Natural killer cell (primary cell): ENCODE measurements around the gene GAR1. TPM values are rescaled to one million over a fixed set of nuclear protein-coding genes. Genes with fewer than 3 reads are reported as not detected.

ENCODE experiments used
- ATAC-seq, 3 donors: fragments of 150-1000 bp in 2 of 3; fragments of 200-7000 bp in 1 of 3; cut with Tn5 transposase; 1 replicate in 1 of 3; 2 replicates in 2 of 3; pipeline ENCODE4 v1.10.0; 2021; ENCODE audit warnings: mild to moderate bottlenecking in 2 of 3, moderate library complexity in 2 of 3
- DNase-seq, 2 donors: peaks; one replicate each; pipeline versions ENCODE4 v3.0.0 to v3.0.0-alpha.2; 2013 to 2021; ENCODE audit warnings: mixed read lengths in 1 of 2
- H3K27ac ChIP-seq: one replicate; pipeline ENCODE4 v1.5.1; 2013; ENCODE audit warnings: mild to moderate bottlenecking, low read length
- H3K27me3 ChIP-seq: one replicate; pipeline ENCODE4 v1.6.1; 2013; ENCODE audit warnings: low read length; ENCODE audit not compliant: control insufficient read depth, insufficient read depth
- H3K36me3 ChIP-seq: one replicate; pipeline ENCODE4 v1.6.1; 2013; ENCODE audit warnings: low read length; ENCODE audit not compliant: control insufficient read depth, insufficient read depth
- H3K4me1 ChIP-seq: one replicate; pipeline ENCODE4 v1.6.1; 2013; ENCODE audit warnings: low read length; ENCODE audit not compliant: control insufficient read depth, insufficient read depth
- H3K4me3 ChIP-seq: one replicate; pipeline ENCODE4 v1.5.1; 2013; ENCODE audit warnings: low read length
- H3K9me3 ChIP-seq: one replicate; pipeline ENCODE4 v1.6.1; 2013; ENCODE audit warnings: low read length; ENCODE audit not compliant: control insufficient read depth, insufficient read depth
- H3K27ac Mint-ChIP-seq, 2 donors: one replicate each; pipeline ENCODE4 v1.8.0; 2022; ENCODE audit warnings: mild to moderate bottlenecking in 2 of 2, mixed read lengths in 2 of 2, moderate library complexity in 1 of 2
- H3K27me3 Mint-ChIP-seq, 2 donors: one replicate each; pipeline ENCODE4 v1.8.0; 2022; ENCODE audit warnings: low read depth in 2 of 2, mixed read lengths in 2 of 2
- H3K36me3 Mint-ChIP-seq: one replicate; pipeline ENCODE4 v1.8.0; 2022; ENCODE audit warnings: mixed read lengths
- H3K4me1 Mint-ChIP-seq, 2 donors: one replicate each; pipeline ENCODE4 v1.8.0; 2022; ENCODE audit warnings: mixed read lengths in 2 of 2
- H3K4me3 Mint-ChIP-seq: one replicate; pipeline ENCODE4 v1.8.0; 2022; ENCODE audit warnings: mild to moderate bottlenecking, moderate library complexity, mixed read lengths
- H3K9me3 Mint-ChIP-seq, 2 donors: one replicate each; pipeline ENCODE4 v1.8.0; 2022; ENCODE audit warnings: mixed read lengths in 2 of 2
- WGBS: methylation state at CpG from one replicate; pipeline ENCODE4 v1.1.7; 2013; ENCODE audit warnings: missing lambda C conversion rate; ENCODE audit not compliant: insufficient coverage; 5-methylcytosine and 5-hydroxymethylcytosine counted together
- intact Hi-C: fragments of 100-400 bp; cut with micrococcal nuclease; formaldehyde crosslinking; loops from one replicate; pipeline ENCODE4 v1.14.2; 2022
- total RNA-seq, 4 donors: library from RNA; stranded (reverse); fragments of 120-200 nt in 1 of 4; gene quantifications; one replicate each; pipeline versions ENCODE4 v1.2.3 to v1.2.4, GENCODE V29; 2013 to 2022
- TF ChIP-seq, protein P1 (sequence below): fragments of 200-600 bp; IDR thresholded peaks from one replicate; pipeline ENCODE4 v1.8.0; 2022; ENCODE audit warnings: antibody characterized with exemption

GAR1 gene
- total RNA-seq, 3 donors from 2014 or later (not counting 1 experiment from before 2014, with no cell fraction given), result 9.5 to 11.2 (median 9.7) TPM

DNA sequence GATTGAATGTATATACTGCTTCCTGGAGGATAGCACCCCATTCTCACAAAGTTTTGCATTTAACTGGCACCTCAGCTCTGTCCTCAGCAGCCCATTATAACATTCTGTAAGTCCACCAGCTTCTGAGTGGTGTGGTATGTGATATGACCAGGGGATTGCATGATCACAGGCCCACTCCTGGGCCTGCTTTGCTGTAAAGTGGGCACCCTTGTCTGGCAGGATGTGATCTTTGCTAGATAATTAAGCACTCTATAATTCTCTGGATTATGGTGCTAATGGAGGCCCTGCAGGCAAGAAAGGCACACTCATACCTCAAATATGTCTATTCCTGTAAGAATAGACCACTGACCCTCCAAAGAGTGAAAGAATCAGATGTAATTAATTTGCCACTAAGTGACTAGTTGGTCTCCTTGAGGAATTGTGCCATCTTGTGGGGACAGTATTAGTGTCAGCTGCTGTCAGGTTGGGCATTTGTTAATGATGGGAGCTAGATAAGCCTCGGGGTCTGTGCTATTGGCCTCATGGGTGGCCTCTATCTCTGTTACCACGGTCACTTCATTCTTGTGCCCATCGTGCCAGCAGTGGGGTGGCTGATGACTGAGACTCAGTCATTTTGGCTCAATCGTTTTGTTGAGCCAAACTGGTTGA lies 11.5 kb upstream of the GAR1 start:
- H3K4me1 ChIP-seq, result no peaks in the 10 kb centered on the region
- Mint-ChIP-seq H3K36me3 (no peaks in the 10 kb centered on the region), H3K4me3 (no peak overlapping the region), H3K27ac (no peak overlapping the region), H3K9me3 (no peaks in the 10 kb centered on the region), H3K4me1 (no peaks in the 10 kb centered on the region), H3K27me3 (peaks cover 12 to 17% of the 10 kb centered on the region in 2 donors)
- no peaks in the 10 kb centered on the region for H3K9me3 ChIP-seq
- TF ChIP-seq, protein P1, sequence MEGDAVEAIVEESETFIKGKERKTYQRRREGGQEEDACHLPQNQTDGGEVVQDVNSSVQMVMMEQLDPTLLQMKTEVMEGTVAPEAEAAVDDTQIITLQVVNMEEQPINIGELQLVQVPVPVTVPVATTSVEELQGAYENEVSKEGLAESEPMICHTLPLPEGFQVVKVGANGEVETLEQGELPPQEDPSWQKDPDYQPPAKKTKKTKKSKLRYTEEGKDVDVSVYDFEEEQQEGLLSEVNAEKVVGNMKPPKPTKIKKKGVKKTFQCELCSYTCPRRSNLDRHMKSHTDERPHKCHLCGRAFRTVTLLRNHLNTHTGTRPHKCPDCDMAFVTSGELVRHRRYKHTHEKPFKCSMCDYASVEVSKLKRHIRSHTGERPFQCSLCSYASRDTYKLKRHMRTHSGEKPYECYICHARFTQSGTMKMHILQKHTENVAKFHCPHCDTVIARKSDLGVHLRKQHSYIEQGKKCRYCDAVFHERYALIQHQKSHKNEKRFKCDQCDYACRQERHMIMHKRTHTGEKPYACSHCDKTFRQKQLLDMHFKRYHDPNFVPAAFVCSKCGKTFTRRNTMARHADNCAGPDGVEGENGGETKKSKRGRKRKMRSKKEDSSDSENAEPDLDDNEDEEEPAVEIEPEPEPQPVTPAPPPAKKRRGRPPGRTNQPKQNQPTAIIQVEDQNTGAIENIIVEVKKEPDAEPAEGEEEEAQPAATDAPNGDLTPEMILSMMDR, result no peak
- DNase-seq, result peak in 1 of 2 donors; percentile 62
- no peak overlapping the region for H3K27ac ChIP-seq
- H3K4me3 ChIP-seq, result no peak overlapping the region
- H3K36me3 ChIP-seq, result no peaks in the 10 kb centered on the region
- intact Hi-C loops, result no loop called here
- WGBS, result 49% methylated on average over 4 of the region's 4 CpGs
- H3K27me3 ChIP-seq, result no peaks in the 10 kb centered on the region
- peak in 2 of 3 donors; percentile 42 to 52 for ATAC-seq

DNA sequence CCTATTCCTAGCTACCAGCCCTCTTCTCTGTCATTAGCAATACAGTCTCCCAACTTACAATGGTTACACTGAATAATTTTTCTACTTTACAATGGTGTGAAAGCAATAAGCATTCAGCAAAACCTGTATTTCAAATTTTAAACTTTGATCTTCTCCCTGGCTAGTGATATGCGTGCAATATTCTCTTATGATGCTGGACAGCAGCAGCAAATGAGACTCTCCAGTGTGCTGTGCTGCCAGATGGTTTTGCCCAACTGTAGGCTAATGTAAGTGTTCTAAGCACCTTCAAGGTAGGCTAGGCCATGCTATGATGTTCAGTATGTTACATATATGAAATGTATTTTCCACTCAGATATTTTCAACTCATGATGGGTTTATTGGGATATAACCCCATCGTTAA lies 5.9 kb upstream of the GAR1 start:
- DNase-seq (no peak), ATAC-seq (no peak)
- Mint-ChIP-seq H3K27me3 (peaks cover 25 to 28% of the 10 kb centered on the region in 2 donors), H3K27ac (no peak overlapping the region), H3K36me3 (no peaks in the 10 kb centered on the region), H3K9me3 (no peaks in the 10 kb centered on the region), H3K4me3 (no peak overlapping the region), H3K4me1 (peaks cover 3% of the 10 kb centered on the region in 2 donors)
- intact Hi-C loops, result no loop called here
- Histone ChIP-seq H3K9me3 (no peaks in the 10 kb centered on the region), H3K4me1 (peaks cover 5% of the 10 kb centered on the region), H3K27me3 (no peaks in the 10 kb centered on the region), H3K36me3 (no peaks in the 10 kb centered on the region), H3K4me3 (no peak overlapping the region), H3K27ac (no peak overlapping the region)
- WGBS, result 88% methylated on average over 1 of the region's 2 CpGs
- TF ChIP-seq, protein P1, result no peak

DNA sequence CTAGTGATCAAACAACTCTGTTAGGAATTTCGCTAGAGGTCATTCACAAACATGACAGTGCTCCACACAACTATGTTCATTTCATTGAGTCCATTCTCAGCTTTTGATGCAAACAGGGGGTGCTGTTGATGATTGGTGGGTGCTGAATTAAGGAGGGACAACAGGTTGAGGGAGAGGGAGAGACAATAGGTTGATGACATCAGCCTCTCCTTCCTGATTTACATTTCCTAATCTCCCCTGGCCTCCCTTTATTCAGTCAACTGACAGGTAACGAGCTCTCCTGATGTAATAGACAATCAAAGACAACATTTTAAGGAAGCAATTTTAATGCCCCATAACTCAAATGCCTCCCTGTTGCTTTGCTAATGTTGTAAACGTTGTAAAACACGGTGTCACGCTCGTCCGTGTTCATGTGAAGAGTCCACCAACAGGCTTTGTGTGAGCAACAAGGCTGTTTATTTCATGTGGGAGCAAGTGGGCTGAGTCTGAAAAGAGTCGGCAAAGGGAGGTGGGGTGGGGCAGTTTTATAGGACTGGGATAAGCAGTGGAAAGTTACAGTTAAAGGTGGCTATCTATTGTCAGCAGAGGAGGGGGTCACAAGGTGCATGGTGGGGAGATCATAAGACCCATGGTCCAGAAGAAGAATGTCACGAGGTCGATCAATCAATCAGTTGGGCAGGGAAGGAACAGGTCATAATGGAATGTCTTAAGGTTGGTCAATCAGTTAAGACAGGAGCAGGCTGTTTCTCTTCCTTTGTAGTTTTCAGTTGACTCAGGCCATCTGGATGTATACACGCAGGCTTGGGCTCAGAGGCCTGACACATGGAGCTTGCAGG lies 4.8 kb upstream of the GAR1 start:
- DNase-seq, result no peak
- 88% methylated on average over 11 of the region's 11 CpGs for WGBS
- Histone ChIP-seq H3K4me3 (no peak overlapping the region), H3K9me3 (no peaks in the 10 kb centered on the region), H3K27ac (no peak overlapping the region), H3K27me3 (no peaks in the 10 kb centered on the region), H3K36me3 (no peaks in the 10 kb centered on the region), H3K4me1 (peaks cover 10% of the 10 kb centered on the region)
- intact Hi-C loops, result no loop called here
- Mint-ChIP-seq H3K36me3 (no peaks in the 10 kb centered on the region), H3K4me3 (no peak overlapping the region), H3K27me3 (peaks cover 22 to 28% of the 10 kb centered on the region in 2 donors), H3K27ac (no peak overlapping the region), H3K4me1 (peaks cover 11% of the 10 kb centered on the region in 2 donors), H3K9me3 (no peaks in the 10 kb centered on the region)
- TF ChIP-seq, protein P1, result no peak
- no peak for ATAC-seq
